Fibroblast of villous mesenchyme (primary cell): Measurements from ENCODE around the gene KCNE4. TPM values are rescaled to one million over a fixed set of nuclear protein-coding genes. Genes with fewer than 3 reads are reported as not detected.

Source experiments
- DNase-seq: peaks from one replicate; pipeline ENCODE4 v3.0.0-alpha.2; 2010; ENCODE audit warnings: low read depth
- H3K4me3 ChIP-seq: 2 replicates; pipeline ENCODE4 v1.5.1; 2011; ENCODE audit warnings: low read depth, mild to moderate bottlenecking, low read length
- CTCF ChIP-seq: IDR thresholded peaks from 2 replicates; pipeline ENCODE4 v1.5.1; 2012; ENCODE audit warnings: low read depth, mild to moderate bottlenecking, low read length; ENCODE audit not compliant: insufficient read depth
- total RNA-seq: library from RNA; depleted of rRNA; stranded (reverse); fragments of >200 nt; gene quantifications from 2 replicates; pipeline ENCODE4 v1.2.3, GENCODE V29; 2012

KCNE4 gene
- total RNA-seq, 1 donor = 13.4 TPM

- no peak for TF ChIP-seq CTCF
- H3K4me3 ChIP-seq = peak overlapping the region; percentile 60
- peak; percentile 53 for DNase-seq
Observed at GRCh38 chr2:223050900-223051504, 988 bp upstream of the KCNE4 start.

- H3K4me3 ChIP-seq = peak overlapping the region; percentile 60
- TF ChIP-seq CTCF = no peak
- peak; percentile 29 for DNase-seq
Observed at GRCh38 chr2:223052548-223053483, 826 bp downstream of the KCNE4 start.

- DNase-seq = no peak
- H3K4me3 ChIP-seq = peak overlapping the region; percentile 60
- TF ChIP-seq CTCF = no peak
Observed at GRCh38 chr2:223053484-223054192, 1.6 kb downstream of the KCNE4 start.

GRCh38 chr2:223054193-223054781 lies 2.3 kb downstream of the KCNE4 start:
- peak; percentile 87 for DNase-seq
- no peak for TF ChIP-seq CTCF
- H3K4me3 ChIP-seq = peak overlapping the region; percentile 60

- no peak overlapping the region for H3K4me3 ChIP-seq
- no peak for TF ChIP-seq CTCF
- DNase-seq = peak; percentile 57
Observed at GRCh38 chr2:223055140-223055539, 3.1 kb downstream of the KCNE4 start.

- DNase-seq = peak; percentile 36
- no peak for TF ChIP-seq CTCF
- no peak overlapping the region for H3K4me3 ChIP-seq
Observed at GRCh38 chr2:223055836-223056235, 3.8 kb downstream of the KCNE4 start.
